ENCODE results near the gene TBX15. TPM values are rescaled to one million over a fixed set of nuclear protein-coding genes. Genes with fewer than 3 reads are reported as not detected.
"Not testable (repeated sequence)": the region's sequence is repeated elsewhere in the genome, so short reads cannot be mapped to it uniquely, and the experiment has no call there.

The TBX15 gene
- total RNA-seq, 1 donor from 2014 or later = 0.20 TPM

- no peak for DNase-seq (ENCODE audit: low spot score)
Observed at GRCh38 chr1:118958937-118959631, 29.1 kb downstream of the TBX15 start.

GRCh38 chr1:118958140-118958539, 30.0 kb downstream of the TBX15 start:
- no peak for DNase-seq (ENCODE audit: low spot score)

- DNase-seq (ENCODE audit: low spot score) = not testable (repeated sequence)
Observed at GRCh38 chr1:118957579-118957978, 30.6 kb downstream of the TBX15 start.

DNA sequence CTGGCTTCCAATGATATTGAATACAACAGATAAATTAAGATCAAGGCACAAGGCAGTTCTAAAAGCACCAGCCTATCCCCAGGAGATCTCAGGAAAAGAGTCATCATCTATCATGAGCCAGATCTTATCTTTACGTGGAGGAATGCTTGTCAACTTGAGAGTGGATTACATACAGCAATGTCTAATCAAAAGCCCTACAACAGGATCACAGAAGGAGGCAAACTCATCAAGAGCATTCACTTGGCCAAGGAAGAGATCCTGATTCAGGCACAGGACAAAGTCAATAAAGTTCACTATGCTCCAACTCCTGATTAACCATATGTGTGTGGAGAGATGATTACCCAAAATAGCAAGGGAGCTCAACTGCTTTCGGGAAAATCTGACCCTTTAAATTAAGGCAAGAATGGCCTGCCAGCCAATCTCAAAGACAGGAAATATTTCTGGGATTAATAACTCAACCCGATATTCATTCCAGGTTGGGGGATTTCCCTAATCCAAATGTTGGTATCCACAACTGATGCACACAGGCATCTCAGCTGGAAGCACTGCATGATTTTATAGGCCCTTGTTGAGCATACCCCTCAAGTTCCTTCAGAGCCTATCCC, 33.7 kb downstream of the TBX15 start:
- no peak for DNase-seq (ENCODE audit: low spot score)

DNA sequence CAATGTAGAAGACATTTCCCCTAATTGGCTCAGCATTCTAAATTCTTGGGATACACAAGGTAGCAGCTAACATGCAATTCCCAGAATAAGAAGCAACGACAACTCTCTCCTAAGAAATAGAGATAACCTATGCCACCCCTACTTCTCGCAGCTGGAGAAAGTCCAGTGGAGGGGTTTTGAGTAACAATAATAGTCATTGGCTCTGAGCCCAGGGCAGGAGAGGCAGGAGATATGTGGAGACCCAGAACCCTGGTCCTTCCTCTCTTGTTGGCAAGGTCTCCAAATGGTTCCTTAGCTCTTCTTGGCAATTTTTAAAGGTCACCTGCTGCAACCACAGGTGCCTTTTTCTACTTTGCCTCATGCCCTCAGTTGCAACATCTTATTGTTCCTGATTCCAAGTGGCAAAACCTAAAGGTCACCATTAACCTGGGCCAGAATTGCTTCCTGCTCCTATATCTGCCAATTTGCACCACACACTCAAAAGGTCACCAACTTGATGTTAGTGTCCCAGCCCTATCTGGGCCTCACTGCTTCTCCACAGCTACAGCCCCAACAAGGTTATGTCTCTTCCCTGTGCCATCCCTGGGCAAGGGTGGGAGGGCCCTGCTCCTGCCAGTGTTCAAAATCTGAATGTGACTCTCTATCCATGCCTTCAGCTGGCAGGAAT, 36.7 kb downstream of the TBX15 start:
- no peak for DNase-seq (ENCODE audit: low spot score)

DNA sequence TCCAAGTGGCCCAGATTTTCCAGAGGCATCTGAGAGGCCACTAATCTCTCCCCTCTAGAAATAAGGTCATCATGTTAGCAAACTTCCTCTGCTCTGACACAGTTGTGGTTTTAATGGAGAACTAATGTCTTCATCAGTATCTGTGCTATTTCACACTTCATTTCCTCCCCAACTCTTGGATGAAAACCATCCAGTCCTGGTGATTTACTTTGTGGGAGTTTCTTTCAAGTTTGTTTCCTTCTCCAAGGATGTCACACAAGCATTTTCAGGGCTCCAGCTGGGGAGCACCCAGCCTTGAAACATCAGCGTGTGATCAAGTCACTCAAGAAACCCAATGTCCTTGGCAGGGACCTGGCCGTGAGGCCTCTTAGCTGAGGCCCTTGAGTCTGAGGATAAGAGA, 38.8 kb downstream of the TBX15 start:
- no peak for DNase-seq (ENCODE audit: low spot score)

GRCh38 chr1:118948846-118949245, 39.3 kb downstream of the TBX15 start:
- DNase-seq (ENCODE audit: low spot score) = no peak

GRCh38 chr1:118948351-118948750, 39.8 kb downstream of the TBX15 start:
- no peak for DNase-seq (ENCODE audit: low spot score)

DNA sequence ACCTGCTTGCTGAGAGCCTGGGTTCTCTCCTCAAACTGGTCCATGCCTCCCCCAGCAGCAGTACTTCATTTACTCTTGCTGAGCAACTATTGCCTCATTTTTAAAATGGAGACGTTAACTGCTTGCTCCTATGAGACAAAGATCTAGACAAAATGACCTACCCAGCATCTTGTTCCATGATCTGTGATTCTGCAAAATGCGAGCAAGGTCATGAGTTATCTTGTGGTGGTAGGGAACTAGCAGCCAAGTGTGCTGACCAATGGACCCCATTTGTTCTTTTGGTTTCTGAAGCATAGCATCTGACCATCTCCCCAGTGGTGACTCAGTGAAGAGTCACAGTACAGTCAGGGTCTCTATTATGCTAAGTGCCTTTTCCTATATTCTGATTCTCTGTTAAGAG, 40.4 kb downstream of the TBX15 start:
- DNase-seq (ENCODE audit: low spot score) = no peak

GRCh38 chr1:118947003-118947765, 41.0 kb downstream of the TBX15 start:
- DNase-seq (ENCODE audit: low spot score) = no peak

DNA sequence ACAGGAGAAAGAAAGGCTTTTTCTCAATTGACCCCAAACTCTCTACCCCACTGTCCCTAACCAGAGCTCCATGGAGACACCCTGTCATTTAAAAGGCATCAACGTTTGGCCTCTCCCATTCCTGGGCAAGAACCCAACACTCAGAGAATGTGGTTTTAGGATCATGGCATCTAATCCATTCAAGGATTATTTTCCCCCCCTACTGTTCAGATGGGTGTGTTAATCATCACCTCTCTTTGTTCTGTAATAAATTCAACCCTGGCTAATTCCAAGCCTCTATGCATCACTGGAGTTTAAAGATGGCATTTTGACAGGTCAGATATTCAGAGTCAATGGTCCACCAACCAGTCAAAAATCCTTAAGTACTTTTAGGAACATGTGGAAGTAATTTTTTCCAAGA, 42.7 kb downstream of the TBX15 start:
- no peak for DNase-seq (ENCODE audit: low spot score)

DNA sequence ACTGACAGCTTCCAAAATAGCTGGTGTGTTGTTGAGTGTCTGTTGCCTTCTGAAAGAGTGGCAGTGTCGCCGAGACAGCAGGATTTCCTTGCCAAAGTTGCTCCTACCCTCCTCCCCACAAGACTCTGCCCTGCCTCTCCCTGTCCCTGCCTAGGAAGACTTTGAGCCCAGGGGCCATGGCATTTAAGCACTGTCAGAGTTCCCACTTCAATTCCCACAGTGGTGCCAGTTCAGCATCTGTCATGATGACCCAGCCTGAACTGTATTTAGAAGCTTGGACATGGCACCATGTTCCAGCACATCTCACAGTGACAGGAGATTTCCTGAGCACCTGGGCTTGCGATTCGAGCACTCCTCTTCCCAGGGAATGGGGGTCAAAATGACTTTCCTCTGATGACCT, 43.6 kb downstream of the TBX15 start:
- no peak for DNase-seq (ENCODE audit: low spot score)

DNA sequence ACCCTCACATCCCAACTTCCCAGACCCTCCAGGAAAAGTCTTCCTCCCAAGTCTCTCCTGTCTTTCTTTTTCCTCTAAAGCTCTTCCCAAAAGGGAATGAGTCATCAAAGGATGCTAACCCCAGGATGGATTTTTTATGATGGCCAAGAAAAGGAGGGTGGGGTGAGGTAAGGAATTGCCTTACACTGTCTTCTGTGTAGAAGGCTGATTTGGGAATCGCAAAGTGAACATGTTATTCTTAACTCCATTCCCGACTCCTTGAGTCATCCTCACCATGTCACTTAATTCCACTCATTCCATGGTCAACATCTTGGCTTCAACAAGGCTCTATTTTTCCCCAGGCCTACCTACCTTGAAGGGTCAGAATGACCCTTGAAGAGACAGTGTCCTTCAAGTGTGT, 44.0 kb downstream of the TBX15 start:
- DNase-seq (ENCODE audit: low spot score) = no peak

GRCh38 chr1:118940957-118941356, 47.2 kb downstream of the TBX15 start:
- DNase-seq (ENCODE audit: low spot score) = no peak

DNA sequence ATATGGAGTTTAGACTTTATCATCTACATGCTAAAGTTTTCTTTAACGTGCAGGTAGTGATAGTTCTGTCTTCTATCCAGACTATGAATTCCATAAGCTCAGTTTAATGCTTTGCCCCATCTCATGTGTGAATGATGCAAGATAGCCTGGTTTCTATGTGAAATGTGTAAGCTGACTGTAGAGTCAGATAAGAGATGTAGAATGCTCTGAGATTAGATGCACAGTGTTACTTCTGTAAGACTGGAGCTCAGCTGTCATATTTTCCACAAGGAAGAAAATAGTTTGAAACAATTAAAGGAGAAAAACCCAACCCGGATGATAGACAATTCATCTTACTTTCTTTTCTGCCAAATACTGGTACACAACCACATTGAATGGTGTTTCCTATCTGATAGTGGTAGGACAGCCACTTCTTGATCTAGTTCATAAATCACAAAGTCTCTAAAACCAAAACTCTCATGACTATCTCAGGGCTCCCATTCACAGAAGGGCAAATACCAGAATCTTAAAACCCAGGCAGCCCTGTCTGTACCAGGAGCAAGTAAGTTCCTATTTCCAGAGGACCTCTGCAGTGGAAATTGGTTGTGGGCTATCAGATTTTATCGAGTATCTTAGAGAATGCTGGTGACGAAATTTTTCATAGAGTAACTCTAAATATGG, 50.6 kb downstream of the TBX15 start:
- no peak for DNase-seq (ENCODE audit: low spot score)

DNA sequence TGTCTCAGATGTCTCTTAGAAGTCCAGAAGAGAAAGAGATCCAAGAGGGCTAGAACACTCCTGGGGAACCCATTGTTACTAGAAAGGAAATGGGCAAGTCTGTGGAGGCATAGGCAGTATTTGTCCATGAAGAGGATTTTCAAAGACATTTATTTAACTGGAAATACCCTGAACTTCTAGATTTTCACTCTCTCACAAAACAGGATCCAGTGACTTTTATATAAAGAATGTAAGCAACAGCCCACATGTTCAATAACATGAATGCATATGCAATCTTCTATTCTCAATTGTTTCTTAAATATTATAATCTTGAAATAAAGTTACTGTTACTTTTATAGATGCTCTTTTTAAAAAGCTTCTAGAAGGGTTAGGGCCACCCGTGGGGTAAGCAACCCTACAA, 53.4 kb downstream of the TBX15 start:
- DNase-seq (ENCODE audit: low spot score) = no peak

GRCh38 chr1:118933051-118933781, 54.9 kb downstream of the TBX15 start:
- no peak for DNase-seq (ENCODE audit: low spot score)

DNA sequence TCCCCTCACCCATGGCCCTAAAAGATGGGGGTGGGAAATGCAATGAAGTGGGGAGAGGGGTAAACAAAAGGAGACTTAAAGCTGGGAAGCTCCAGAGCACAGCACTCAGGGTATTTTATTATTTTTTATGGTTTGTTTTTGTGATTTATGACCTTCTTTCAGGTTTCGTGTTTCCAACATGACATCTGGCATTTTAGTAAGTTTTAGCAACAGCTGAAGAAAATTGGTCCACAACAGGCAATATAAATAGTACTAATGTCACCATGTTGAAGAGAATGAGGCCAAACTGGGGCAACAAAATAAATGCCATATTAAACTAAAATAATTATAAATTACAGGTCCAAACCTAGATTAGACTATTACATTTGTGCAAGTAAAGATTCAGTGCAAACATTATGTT, 56.3 kb downstream of the TBX15 start:
- no peak for DNase-seq (ENCODE audit: low spot score)

DNA sequence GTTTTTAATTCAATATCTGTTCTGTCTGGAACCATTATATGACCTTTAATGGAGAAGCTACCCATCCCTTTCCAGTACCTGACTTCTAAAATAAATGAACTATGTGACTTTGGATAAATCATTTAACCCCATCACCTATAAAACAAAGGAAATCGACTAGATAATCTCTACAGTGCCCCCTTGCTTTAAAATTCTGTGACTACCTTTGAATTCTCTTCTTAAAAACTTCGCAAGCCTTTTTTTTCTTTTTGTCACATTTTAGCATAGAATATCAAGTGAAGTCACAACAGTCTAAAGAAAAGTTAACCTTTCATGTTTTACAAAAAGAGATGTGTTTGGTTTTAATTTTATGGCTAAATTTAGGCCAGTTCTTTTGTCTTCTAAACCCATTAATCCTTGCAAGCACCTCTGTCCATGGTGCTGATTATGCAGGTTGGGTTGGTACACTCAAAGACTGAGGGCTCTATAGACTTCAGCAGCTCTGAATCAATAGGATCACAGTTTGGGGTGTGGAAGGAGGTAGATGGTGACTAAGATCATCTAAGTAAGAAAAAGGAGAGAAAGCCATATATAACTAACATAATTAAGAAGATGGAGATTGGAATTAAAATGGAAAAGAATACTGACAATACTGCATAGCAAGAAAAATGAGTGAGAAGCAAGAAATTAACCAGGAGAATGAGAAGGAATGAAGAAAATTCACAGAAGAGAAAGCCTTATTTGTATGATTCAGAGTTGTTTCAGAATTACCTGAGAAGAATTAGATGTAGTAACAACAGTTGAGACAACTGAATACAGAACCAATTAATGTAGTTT, 59.2 kb downstream of the TBX15 start:
- DNase-seq (ENCODE audit: low spot score) = no peak

DNA sequence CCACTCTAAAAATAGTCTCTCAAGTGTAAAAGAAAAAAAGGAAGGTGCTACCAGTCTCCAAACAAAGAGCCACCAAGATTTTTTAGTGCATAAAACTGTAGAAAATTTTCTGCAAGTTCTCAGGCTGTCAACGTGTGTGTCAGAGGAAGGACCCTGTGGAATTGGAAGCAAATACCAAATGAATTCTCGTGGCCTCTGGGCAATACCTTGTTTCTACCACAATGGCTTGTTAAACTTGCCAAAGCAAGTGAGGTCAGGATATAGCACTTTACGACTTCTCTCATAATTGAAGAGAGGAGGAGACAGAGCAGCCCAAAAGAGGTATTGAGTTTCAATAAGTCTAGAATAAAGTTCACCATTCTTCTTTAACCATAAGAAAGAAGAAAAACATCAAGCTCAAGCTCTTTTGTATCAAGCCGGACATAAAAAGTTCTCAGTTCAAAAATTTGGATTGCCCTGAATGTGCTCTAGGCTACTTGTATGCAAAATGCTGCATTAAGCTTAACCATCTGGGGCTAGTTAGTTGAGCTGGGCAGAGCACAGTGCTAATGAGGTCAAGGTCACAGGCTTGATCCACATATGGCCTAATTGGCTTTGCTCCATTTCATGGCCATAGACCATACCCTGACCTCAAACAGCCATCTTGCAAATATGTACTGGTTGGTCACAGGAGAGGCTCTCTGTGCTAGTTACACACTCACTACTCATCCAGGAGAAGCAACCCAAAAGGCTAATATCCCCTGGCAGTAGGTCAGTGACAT, 60.5 kb downstream of the TBX15 start:
- no peak for DNase-seq (ENCODE audit: low spot score)
